ENCODE measurements around the gene APP. TPM values are rescaled to one million over a fixed set of nuclear protein-coding genes. Genes with fewer than 3 reads are reported as not detected.
A peak's percentile ranks its signal among the peaks of the same experiment; 100 is the strongest.

The APP gene
- total RNA-seq: 356 TPM
- long read RNA-seq, partial matches to known transcripts: 9 of 53 reads
- long read RNA-seq, other reads (novel, unspliced or antisense): 37 of 53 reads

GRCh38 chr21:26170471-26171257, at the start of gene APP:
Gene APP (minus strand): TSS chr21:26170770. CDS start chr21:26170620, 150 bp downstream.
- DNase-seq (peak; percentile 94), ATAC-seq (peak; percentile 89)
- intact Hi-C loops (cut with micrococcal nuclease): loop anchor here (10.0 kb wide), 1 partner anchor 276 kb away; no protein-coding TSS in a partner anchor

- intact Hi-C loops (cut with micrococcal nuclease): no loop called here
- ATAC-seq: no peak
- DNase-seq: no peak
Observed at GRCh38 chr21:26212220-26212619, 41.6 kb upstream of the APP start.

- ATAC-seq (no peak), DNase-seq (no peak)
- intact Hi-C loops (cut with micrococcal nuclease): no loop called here
Observed at GRCh38 chr21:26210614-26211013, 40.0 kb upstream of the APP start.

GRCh38 chr21:26207021-26207420, 36.5 kb upstream of the APP start:
- intact Hi-C loops (cut with micrococcal nuclease): no loop called here
- no peak for ATAC-seq
- no peak for DNase-seq

GRCh38 chr21:26199456-26199855, 28.9 kb upstream of the APP start:
- ATAC-seq: no peak
- no peak for DNase-seq
- intact Hi-C loops (cut with micrococcal nuclease): no loop called here

- DNase-seq (no peak), ATAC-seq (no peak)
- intact Hi-C loops (cut with micrococcal nuclease): no loop called here
Observed at GRCh38 chr21:26195708-26196107, 25.1 kb upstream of the APP start.

GRCh38 chr21:26194811-26195251, 24.3 kb upstream of the APP start:
- ATAC-seq (no peak), DNase-seq (no peak)
- intact Hi-C loops (cut with micrococcal nuclease): no loop called here

- ATAC-seq: no peak
- intact Hi-C loops (cut with micrococcal nuclease): no loop called here
- no peak for DNase-seq
Observed at GRCh38 chr21:26194326-26194725, 23.8 kb upstream of the APP start.

- DNase-seq: no peak
- no peak for ATAC-seq
- intact Hi-C loops (cut with micrococcal nuclease): no loop called here
Observed at GRCh38 chr21:26191609-26192008, 21.0 kb upstream of the APP start.

GRCh38 chr21:26188422-26188821, 17.9 kb upstream of the APP start:
- DNase-seq (no peak), ATAC-seq (peak; percentile 50)
- intact Hi-C loops (cut with micrococcal nuclease): no loop called here

GRCh38 chr21:26185446-26185845, 14.9 kb upstream of the APP start:
- DNase-seq: no peak
- intact Hi-C loops (cut with micrococcal nuclease): no loop called here
- ATAC-seq: no peak

- ATAC-seq (no peak), DNase-seq (no peak)
- intact Hi-C loops (cut with micrococcal nuclease): no loop called here
Observed at GRCh38 chr21:26185021-26185420, 14.5 kb upstream of the APP start.

GRCh38 chr21:26179501-26179900, 8.9 kb upstream of the APP start:
- intact Hi-C loops (cut with micrococcal nuclease): loop anchor here (10.0 kb wide), 1 partner anchor 285 kb away; no protein-coding TSS in a partner anchor
- DNase-seq (no peak), ATAC-seq (no peak)

- ATAC-seq: no peak
- no peak for DNase-seq
- intact Hi-C loops (cut with micrococcal nuclease): loop anchor here (10.0 kb wide), 1 partner anchor 283 kb away; no protein-coding TSS in a partner anchor
Observed at GRCh38 chr21:26177746-26178426, 7.3 kb upstream of the APP start.

- ATAC-seq: peak; percentile 78
- peak; percentile 30 for DNase-seq
- intact Hi-C loops (cut with micrococcal nuclease): loop anchor here (10.0 kb wide), 1 partner anchor 282 kb away; no protein-coding TSS in a partner anchor
Observed at GRCh38 chr21:26177187-26177586, 6.6 kb upstream of the APP start.

GRCh38 chr21:26171258-26172100, 909 bp upstream of the APP start:
- intact Hi-C loops (cut with micrococcal nuclease): loop anchor here (10.0 kb wide), 1 partner anchor 277 kb away; no protein-coding TSS in a partner anchor
- DNase-seq (no peak), ATAC-seq (no peak)

- intact Hi-C loops (cut with micrococcal nuclease): loop anchor here (10.0 kb wide), 1 partner anchor 275 kb away; no protein-coding TSS in a partner anchor
- DNase-seq (peak; percentile 82), ATAC-seq (peak; percentile 80)
Observed at GRCh38 chr21:26169611-26170470, 729 bp downstream of the APP start.

- ATAC-seq: peak; percentile 60
- intact Hi-C loops (cut with micrococcal nuclease): no loop called here
- no peak for DNase-seq
Observed at GRCh38 chr21:26169061-26169610, 1.4 kb downstream of the APP start.
